GM10266 (cell line): ENCODE results near the gene PTPN18.

ENCODE experiments used
- DNase-seq: peaks from one replicate; pipeline ENCODE4 v3.0.0; 2012; ENCODE audit errors: extremely low spot score
- CTCF ChIP-seq: IDR thresholded peaks from 2 replicates; pipeline ENCODE4 v1.5.1; 2012; ENCODE audit warnings: mild to moderate bottlenecking, low read depth; ENCODE audit not compliant: control insufficient read depth, insufficient read depth; ENCODE audit errors: missing control alignments

The PTPN18 gene

DNA sequence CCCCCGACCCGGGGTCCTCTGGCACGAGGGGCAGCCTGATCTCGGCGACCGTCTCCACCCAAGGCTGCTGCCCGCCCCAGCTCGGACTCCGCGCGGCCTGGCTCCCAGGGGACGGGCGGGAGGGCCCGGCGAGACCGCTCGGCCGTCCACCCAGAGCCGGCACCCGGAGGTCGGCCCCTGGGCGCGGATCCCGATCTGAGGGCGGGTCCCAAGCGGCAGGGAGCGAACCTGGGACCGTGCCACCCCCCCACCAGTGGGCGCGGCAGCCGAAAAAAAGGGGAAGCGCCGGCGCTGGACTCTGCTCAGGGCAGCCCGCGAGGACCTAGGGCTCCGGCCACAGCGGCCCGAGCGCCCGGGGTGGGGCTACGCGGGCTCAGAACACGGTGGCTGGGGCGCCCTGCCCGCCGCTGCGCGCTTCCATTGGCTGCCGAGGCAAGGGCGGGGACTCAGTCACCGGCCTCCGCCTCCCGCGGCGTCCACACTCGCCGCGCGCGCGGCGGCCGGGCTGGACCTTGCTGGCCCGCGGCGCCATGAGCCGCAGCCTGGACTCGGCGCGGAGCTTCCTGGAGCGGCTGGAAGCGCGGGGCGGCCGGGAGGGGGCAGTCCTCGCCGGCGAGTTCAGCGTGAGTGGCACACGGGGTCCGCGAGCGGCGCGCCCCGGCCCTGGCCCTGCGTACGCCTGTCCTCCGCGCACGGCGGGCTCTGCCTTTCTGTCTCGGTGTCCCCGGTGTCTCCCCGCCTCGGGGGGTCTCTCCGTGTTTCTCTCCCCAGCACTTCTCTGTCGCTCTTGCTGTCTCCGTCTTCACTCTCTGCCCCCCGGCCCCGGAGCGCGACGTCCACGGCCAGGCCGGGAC, at the start of gene PTPN18:
Gene PTPN18, plus strand, starts transcription at position 479 of the 854 bp plus-strand sequence. Its CDS starts 52 bp downstream, at position 531.
- peak; percentile 90 for DNase-seq
- TF ChIP-seq CTCF: peak; percentile 54

GRCh38 chr2:130307850-130308249, 48.0 kb upstream of the PTPN18 start:
- peak; percentile 2 for DNase-seq
- no peak for TF ChIP-seq CTCF

GRCh38 chr2:130310881-130311280, 45.0 kb upstream of the PTPN18 start:
- peak; percentile 3 for DNase-seq
- no peak for TF ChIP-seq CTCF

GRCh38 chr2:130313812-130314334, 42.0 kb upstream of the PTPN18 start:
- DNase-seq: no peak
- no peak for TF ChIP-seq CTCF

- DNase-seq: no peak
- TF ChIP-seq CTCF: no peak
Measured at GRCh38 chr2:130314377-130314776, 41.5 kb upstream of the PTPN18 start.

DNA sequence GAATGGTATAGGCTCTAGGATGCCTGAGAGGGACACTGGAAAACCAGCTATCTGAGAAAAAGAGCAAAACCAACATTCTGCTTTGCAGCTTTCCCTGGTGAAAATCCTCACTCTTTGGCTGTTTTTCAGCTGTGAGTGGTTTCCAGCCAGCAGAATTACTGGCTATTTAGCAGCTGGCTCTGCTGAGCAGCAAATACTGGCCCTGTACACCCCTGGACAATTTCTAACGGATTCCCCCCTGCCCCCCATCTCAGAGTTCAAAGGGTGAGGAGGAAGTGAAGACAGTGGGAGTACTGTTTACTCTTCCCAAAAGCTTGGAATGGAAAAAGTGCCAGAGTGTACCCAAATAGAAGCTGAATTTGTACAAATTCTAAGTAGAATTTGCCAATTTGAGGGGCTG, 39.3 kb upstream of the PTPN18 start:
- TF ChIP-seq CTCF: no peak

DNA sequence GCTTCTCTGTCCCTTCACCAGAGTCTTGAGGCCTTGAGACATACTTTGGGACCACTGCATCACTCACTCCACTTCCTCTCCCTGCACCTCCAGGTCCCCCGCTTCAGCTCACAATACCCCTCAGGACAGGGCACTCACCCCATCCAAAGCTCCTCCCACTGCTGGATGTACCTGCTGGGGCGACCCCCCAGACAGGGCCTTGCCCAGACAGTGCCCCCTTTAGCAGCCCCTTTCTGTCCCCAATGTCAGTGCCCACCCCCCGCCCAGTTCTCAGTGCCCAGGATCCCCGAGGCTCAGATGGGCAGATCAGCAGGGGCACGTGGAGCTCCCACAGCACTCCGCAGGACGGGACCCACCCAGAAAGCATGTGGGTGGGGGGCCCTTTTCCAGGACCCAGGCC, 37.0 kb upstream of the PTPN18 start:
- DNase-seq: no peak
- no peak for TF ChIP-seq CTCF

More for the DNA sequence above, 39.3 kb upstream of the PTPN18 start:
- DNase-seq: no peak
